HUDEP-2 (cell line): Measurements from ENCODE around the gene ETV1.
A peak's percentile ranks its signal among the peaks of the same experiment; 100 is the strongest.
"Not testable (repeated sequence)": the region's sequence is repeated elsewhere in the genome, so short reads cannot be mapped to it uniquely, and the experiment has no call there.

Source experiments
- DNase-seq, 76 experiments: peaks; one replicate each; lab custom pipeline; 2025; ENCODE audit not compliant: unreplicated experiment in 76 of 76; lab: John Stamatoyannopoulos, UW

Gene ETV1

DNA sequence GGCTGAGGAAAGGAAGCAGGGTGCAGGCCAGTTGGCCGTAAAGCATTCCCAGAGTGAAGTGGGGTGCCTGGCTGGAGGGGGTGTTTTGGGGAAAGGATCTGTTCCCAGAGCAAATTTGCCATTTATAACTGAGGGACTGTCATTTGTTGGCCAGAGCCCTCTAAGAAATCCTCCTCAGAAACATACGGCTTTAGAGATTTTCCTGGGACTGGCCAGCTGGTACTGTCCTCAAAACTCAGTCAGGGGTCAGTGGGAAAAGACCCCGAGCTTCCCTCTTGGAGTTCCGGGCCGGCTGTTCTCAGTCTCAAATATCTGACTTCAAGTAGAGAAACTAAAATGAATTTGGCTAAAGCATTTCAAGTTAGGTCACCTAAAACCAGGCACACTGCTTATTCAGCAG is 55.9 kb downstream of the ETV1 start:
- no peak for DNase-seq

DNA sequence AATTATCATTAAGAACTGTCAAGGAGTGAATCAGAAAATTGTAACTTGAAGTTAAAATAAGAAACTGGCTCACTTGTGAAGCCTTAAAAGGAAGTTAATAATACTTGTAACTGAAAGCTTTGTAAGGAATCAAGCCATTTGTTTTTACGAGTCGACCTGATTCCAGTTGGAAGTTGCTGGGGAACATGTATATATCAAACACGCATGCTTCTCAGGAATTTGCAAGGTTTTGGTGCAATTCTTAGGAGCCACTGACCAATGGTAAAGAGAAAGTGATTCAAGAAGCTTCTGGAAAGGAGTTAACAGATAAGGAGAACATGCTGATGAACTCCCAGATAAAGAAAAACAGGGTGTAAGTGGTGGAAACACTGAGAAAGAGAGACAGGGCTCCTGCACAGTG is 56.4 kb downstream of the ETV1 start:
- DNase-seq: no peak

- no peak for DNase-seq
Measured at GRCh38 chr7:13932131-13932530, 57.3 kb downstream of the ETV1 start.

DNA sequence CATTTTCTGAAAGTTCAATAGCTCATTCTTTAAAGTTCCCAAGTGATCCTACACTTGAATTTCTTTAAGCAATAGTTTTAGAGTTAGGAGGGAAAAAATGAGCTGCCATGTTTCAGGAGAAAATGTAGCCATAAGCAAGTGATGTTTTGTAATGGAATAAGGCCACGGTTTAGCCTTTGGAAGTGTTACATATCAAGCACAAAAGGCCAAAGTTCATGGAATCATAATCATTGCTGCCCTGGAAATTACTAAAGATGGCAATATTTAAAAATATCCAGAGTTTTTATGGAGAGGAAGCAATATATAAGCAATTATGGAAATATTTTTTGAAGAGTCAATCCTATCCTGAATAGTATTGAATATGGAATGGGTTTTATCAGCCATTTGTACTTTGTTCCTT is 68.4 kb downstream of the ETV1 start:
- DNase-seq: no peak

DNA sequence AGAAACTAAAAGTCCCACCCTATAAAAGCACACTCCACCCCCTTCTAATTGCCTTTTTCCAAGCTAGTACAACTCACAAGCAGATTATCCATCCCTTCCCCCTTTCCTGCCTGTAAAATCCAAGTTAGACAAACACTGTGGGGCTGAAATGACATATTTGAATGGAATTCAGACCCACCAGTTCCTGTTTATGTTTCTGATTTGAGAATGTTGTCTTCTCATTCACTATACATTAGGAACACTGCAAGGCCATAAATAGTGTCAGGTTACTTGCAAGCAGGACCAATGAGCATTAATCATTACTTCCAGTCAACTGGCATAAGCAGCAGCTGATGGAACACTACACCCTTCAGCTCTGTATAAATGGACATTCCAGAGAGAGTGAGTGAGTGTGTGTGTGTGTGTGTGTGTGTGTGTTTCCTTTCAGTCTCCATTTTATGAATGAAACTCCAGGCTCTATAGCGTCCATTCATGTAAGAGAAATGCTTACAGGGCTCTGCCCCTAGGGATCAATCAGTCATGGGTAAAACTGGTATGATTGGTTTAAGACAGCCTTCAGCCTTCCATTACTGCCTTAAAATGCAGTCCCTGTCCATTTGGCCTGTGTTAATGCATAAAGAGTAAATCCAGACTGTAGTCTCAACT is 69.3 kb downstream of the ETV1 start:
- DNase-seq: no peak

- not testable (repeated sequence) for DNase-seq
Measured at GRCh38 chr7:13918333-13918732, 71.1 kb downstream of the ETV1 start.

DNA sequence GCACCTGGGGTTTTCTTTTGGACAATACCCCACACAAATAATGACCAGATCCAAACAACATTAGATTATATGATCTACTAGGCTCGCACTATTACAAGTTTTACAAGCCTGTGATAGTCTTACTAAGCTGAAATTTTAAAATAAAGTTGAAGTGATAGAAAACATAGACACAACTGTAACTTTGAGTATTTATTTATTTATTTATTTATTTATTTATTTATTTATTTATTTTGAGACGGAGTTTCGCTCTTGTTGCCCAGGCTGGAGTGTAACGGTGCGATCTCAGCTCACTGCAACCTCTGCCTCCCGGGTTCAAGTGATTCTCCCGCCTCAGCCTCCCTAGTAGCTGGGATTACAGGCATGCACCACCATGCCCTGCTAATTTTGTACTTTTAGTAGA is 72.4 kb downstream of the ETV1 start:
- not testable (repeated sequence) for DNase-seq

- no peak for DNase-seq
Measured at GRCh38 chr7:13915891-13916290, 73.6 kb downstream of the ETV1 start.

DNA sequence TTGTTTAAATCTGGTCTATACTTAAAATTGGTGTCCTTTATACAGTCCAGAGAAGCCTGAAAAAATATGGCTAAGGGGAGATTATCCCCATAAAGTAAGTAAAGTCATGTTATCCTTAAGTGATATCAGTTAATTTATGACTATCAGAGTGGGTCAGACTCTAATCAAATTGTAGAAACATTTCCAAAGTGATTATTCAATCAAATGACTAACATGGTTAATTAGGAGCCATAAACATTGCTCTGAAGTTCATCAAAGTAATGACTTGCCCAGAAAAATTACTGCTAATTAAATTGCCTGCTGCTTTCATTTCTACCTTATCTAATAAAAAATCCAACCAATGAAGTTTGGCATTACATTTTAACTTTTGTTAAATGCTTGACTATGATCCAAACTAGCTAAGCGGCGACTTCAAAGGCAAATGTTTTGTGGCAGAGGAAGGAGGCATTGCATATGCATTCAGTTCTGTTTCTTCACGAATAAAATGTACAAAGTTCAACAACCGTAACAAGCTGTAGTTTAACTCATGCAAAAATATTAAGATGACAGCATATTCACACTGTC is 76.7 kb downstream of the ETV1 start:
- DNase-seq: no peak

DNA sequence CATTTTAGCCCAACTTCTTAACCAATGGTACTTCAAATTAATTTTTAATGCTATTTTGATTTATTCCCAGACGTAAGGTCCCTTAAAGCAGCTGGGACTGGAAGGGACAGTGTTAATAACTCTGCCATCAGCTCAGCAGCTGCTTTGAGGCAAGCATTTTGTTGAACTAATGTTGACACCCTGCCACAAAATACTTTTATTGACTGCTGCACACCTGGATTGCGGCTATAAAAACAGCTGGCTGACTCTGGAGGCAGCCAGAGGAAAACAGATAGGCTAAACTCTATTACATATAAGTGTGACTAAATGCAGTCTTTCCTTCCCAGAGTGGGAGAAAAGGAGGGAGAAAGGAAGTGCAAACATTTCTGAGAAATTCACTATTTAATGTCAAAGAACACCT is 77.6 kb downstream of the ETV1 start:
- DNase-seq: peak in 1 of 76 experiments; percentile 0

- DNase-seq: no peak
Measured at GRCh38 chr7:13910805-13911551, 78.5 kb downstream of the ETV1 start.

- DNase-seq: no peak
Measured at GRCh38 chr7:13908667-13909397, 80.6 kb downstream of the ETV1 start.

DNA sequence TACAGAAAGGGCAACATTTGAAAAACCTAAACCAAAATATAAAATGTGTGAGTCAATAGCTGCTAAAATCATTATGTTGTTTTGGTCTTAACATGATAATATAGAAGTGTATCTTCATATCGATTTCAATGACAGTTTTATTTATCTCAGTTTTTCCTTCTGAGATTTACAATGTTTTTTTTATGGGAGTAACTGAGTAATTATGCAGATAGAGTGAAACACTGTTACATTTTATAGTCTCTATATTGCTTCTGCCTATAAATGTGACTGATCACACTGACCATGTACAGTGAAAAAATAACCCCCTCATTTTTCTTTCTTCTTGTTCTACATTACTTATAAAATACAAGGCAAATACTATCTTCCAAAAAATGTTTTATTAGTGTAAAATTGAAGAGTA is 81.6 kb downstream of the ETV1 start:
- DNase-seq: no peak

DNA sequence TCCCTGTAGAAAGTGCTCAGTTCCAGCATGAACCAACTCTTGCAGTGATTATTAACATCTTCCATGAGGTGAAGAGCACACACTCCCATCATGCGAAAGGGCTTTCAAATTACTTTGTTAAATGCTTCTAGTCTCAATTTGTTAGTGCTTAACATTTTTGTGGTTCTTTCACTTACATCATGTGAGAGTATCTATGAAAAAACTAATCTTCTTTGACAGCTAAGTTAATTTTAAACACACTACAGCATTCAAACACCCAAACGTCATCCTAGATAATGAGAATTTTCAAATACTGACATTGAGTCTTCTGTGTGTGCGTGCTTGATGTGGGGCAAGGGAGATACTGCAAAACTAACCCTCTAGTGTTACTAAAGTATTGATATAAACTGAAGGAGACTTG is 84.8 kb downstream of the ETV1 start:
- no peak for DNase-seq

DNA sequence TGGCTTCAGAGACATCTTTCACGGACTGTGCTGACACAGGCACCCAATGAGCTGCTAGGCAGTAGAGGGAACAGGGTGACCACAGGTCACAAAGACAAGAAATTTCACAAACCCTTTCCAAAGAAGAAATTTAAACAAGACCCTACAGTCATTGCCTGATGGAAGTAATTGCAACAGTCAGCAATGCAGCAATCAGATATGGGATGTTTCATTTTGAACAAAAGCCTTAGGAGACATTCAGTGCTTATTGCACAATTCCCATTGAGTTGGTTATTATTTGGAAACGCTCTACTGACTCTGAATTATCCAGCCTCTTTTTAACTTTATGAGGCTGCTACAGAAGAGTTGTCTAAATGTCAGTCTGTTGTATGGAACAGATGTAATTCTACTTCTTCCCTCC is 85.5 kb downstream of the ETV1 start:
- no peak for DNase-seq

GRCh38 chr7:13901577-13901976 is 87.9 kb downstream of the ETV1 start:
- no peak for DNase-seq

- DNase-seq: no peak
Measured at GRCh38 chr7:13898957-13899670, 90.4 kb downstream of the ETV1 start.

- no peak for DNase-seq
Measured at GRCh38 chr7:13897819-13898218, 91.6 kb downstream of the ETV1 start.

DNA sequence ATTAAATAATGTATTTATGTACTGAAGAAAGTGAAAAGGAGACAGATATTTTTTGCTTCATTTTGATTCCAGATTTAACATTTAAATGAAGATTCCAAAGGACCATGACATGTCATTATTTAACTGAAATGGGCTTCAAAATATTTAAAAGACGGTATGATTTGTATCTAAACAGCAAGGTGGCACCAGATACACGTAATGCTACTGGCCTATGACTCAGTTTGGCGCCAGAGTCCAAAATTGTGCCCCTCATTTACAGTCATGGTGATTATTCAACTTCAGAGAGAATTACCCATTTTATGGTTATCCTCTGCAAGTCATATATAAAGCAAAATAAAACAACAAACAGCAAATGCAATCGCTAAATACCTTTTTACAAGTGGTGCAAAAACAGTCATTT is 94.5 kb downstream of the ETV1 start:
- DNase-seq: no peak

DNA sequence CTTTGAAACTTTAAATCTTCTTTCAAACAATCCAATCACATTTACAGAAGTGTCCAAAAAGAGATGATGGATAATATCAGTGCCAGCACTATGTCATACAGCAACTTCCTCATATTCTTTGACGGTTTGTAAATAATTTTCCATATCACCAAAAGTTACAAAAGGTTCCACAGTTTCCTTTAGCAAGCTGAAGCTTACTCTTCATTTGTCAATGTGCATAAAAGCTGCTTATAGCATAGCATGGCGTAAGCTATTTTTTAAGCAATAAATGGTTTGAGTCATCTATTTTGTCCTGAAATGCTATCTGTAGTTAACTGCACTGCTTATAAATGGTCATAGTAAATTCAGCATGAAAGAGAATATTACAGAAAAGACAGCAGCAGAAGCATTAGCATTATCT is 95.1 kb downstream of the ETV1 start:
- DNase-seq: no peak

DNA sequence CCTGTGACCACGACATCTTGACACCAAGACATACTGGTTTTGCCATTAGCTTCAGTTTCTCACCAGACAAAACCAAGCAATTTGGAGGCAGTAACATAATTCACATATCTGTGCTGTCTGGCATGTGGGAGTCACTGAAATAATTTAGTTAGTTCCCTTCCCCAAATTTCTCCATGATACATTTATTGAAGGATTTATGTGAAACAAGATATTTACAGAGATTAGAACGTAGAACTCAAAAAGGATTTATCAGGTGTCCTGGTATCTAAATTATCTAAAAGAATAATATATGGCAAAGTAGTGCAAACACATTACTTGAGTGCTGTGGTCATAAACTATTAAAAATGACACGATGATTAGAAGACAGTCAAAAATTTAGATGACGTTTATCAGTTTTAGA is 98.7 kb downstream of the ETV1 start:
- no peak for DNase-seq
